Omental fat pad (tissue), 4 donors: ENCODE results near the gene CELF2. TPM values are rescaled to one million over a fixed set of nuclear protein-coding genes. Genes with fewer than 3 reads are reported as not detected.
A peak's percentile ranks its signal among the peaks of the same experiment; 100 is the strongest.

Source experiments
- ATAC-seq: fragments of 150-250 bp; one replicate; pipeline ENCODE4 v1.9.1; 2016; ENCODE audit warnings: mild to moderate bottlenecking, moderate library complexity; ENCODE audit not compliant: low FRiP score
- DNase-seq: peaks from one replicate; pipeline ENCODE4 v3.0.0-alpha.2; 2019; ENCODE audit warnings: low spot score
- total RNA-seq, 4 donors: library from RNA; depleted of rRNA; stranded (reverse); fragments of >200 nt; gene quantifications; one replicate each; pipeline ENCODE4 v1.1.0, GENCODE V29; 2016
- TF ChIP-seq, protein P1 (sequence below), 3 donors: fragments of 450-650 bp; IDR thresholded peaks; one replicate each; pipeline ENCODE4 v1.5.1; 2016 to 2017; ENCODE audit warnings: antibody characterized with exemption in 3 of 3, mild to moderate bottlenecking in 3 of 3, moderate library complexity in 2 of 3

Gene CELF2
- total RNA-seq, 4 donors from 2014 or later = 81.7 to 116 (median 104) TPM

- no peak for DNase-seq
- TF ChIP-seq, protein P1, sequence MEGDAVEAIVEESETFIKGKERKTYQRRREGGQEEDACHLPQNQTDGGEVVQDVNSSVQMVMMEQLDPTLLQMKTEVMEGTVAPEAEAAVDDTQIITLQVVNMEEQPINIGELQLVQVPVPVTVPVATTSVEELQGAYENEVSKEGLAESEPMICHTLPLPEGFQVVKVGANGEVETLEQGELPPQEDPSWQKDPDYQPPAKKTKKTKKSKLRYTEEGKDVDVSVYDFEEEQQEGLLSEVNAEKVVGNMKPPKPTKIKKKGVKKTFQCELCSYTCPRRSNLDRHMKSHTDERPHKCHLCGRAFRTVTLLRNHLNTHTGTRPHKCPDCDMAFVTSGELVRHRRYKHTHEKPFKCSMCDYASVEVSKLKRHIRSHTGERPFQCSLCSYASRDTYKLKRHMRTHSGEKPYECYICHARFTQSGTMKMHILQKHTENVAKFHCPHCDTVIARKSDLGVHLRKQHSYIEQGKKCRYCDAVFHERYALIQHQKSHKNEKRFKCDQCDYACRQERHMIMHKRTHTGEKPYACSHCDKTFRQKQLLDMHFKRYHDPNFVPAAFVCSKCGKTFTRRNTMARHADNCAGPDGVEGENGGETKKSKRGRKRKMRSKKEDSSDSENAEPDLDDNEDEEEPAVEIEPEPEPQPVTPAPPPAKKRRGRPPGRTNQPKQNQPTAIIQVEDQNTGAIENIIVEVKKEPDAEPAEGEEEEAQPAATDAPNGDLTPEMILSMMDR (IDR thresholded peaks at IDR 0.05) = no peak
- ATAC-seq = no peak
These were observed 247.8 kb downstream of the CELF2 start for GRCh38 chr10:11265484-11265883.

DNA sequence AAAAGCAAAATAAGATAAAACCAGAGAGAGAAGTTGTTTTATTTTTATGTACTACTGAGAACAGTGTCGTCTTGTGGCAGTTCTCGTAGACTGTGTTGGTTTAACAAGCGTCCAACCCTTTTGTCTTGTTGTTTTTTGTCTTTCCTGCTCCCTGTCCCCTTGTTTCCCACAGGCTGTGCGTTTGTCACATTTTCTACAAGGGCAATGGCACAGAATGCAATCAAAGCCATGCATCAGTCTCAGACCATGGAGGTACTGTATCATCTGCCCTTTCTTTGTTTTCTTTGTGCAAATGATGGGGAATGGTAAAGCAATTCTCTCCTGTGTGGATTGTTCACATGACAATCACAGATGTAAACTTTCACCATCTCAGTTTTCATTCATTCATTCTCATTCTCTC lies 248.8 kb downstream of the CELF2 start:
- DNase-seq (no peak), ATAC-seq (no peak)
- TF ChIP-seq, protein P1 (IDR thresholded peaks at IDR 0.05) = no peak

DNA sequence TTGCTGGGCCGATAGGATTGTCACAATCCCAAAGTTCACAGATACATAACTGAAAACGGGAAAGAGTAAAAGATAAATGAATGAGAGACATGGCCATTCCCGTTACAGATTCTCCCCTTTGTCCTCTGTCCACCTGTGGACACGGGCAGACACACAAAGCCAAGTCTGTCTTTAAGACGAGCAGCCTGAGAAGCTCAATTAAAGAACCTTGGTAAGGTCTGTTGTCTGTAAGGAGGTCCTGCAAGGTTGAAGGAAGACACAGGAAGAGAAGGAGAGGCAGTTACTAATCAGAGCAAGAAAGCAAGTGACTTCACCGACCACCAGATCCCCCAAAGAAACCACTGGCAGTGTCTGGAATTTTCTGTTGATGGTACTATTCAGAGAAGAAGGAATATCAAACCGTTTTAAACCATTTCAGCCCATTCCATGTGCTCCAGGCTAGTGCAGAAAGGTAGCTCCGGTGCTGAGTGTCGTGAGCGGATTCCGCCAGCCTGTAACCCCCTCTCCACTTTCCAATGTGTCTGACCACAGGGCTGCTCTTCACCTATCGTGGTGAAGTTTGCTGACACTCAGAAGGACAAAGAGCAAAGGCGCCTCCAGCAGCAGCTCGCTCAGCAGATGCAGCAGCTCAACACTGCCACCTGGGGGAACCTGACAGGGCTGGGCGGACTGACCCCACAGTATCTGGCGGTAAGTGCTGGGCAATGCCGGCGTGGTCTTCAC lies 252.6 kb downstream of the CELF2 start:
- DNase-seq (no peak), ATAC-seq (peak; percentile 72)
- TF ChIP-seq, protein P1 (IDR thresholded peaks at IDR 0.05) = peak in 1 of 3 donors; percentile 19

GRCh38 chr10:11270858-11271179 lies 253.1 kb downstream of the CELF2 start:
- no peak for DNase-seq
- peak; percentile 20 for ATAC-seq
- TF ChIP-seq, protein P1 (IDR thresholded peaks at IDR 0.05) = no peak

GRCh38 chr10:11272915-11273389 lies 255.3 kb downstream of the CELF2 start:
- TF ChIP-seq, protein P1 (IDR thresholded peaks at IDR 0.05) = no peak
- ATAC-seq (no peak), DNase-seq (no peak)

DNA sequence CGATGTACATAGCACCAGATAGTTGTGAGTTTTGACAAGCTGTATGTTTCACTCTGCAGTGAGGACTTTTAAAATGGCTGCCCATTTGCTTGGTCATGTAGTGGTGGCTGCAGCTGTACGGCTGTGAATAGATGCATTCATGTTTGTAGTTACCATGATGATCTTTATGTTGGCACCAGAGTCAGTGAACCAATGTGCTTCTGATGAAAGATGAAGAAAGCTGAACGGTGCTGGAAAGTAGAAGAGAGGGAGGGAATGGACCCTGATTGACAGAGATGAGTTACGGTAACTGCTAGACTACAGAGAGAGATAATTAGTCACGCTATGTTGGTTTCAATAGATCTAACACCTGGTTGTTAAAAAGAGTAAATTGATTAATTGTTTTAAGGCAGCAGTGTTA lies 256.8 kb downstream of the CELF2 start:
- ATAC-seq (no peak), DNase-seq (no peak)
- TF ChIP-seq, protein P1 (IDR thresholded peaks at IDR 0.05) = no peak

GRCh38 chr10:11275651-11276050 lies 258.0 kb downstream of the CELF2 start:
- ATAC-seq = no peak
- DNase-seq = no peak
- TF ChIP-seq, protein P1 (IDR thresholded peaks at IDR 0.05) = no peak
